H1 (cell line): Measurements from ENCODE around the gene PITPNB. TPM values are rescaled to one million over a fixed set of nuclear protein-coding genes. Genes with fewer than 3 reads are reported as not detected.

Experiments
- NANOG ChIP-seq: IDR thresholded peaks from 2 replicates; pipeline ENCODE4 v1.6.1; 2011; ENCODE audit warnings: low read length, low read depth, mild to moderate bottlenecking, inconsistent platforms; ENCODE audit not compliant: insufficient read depth, poor library complexity, severe bottlenecking
- polyA plus RNA-seq, 7 experiments: library from polyadenylated mRNA; depleted of rRNA in 3 of 7; stranded (reverse) in 5 of 7; unstranded in 2 of 7; fragments of >200 nt in 5 of 7; fragments of 200-250 nt in 2 of 7; gene quantifications; 1 replicate in 5 of 7; 2 replicates in 1 of 7; 4 replicates in 1 of 7; pipeline versions ENCODE4 v1.2.1 to v1.2.3, GENCODE V29; 2011 to 2013; ENCODE audit warnings: missing spikeins in 2 of 7, mixed read lengths in 2 of 7
- total RNA-seq: library from RNA; stranded (reverse); fragmentation: NEBNext Ultra II Directional; extraction: Animal tissue kit (Norgen Biotek cat#: 25700); gene quantifications from 2 replicates; pipeline ENCODE4 v1.2.1, GENCODE V29; 2021

The PITPNB gene
- total and polyA plus RNA-seq, 2 of the 8 experiments (the other 6 are each of a cell fraction or from before 2014, with no cell fraction given), result 24.6 to 89.3 TPM

- TF ChIP-seq NANOG, result no peak
These were observed 15.1 kb downstream of the PITPNB start (continued) for GRCh38 chr22:27903805-27904473.
